ENCODE results near the gene DOK7. TPM values are rescaled to one million over a fixed set of nuclear protein-coding genes. Genes with fewer than 3 reads are reported as not detected.

DOK7 gene
- total RNA-seq, 3 donors from 2014 or later: 1.3 to 3.5 TPM; not detected in 1

GRCh38 chr4:3460926-3461325, 2.2 kb upstream of the DOK7 start:
- Histone ChIP-seq H3K4me1 (peaks cover 5 to 6% of the 10 kb centered on the region in 2 donors), H3K27ac (peak overlapping the region; percentile 54 to 59), H3K27me3 (peaks cover 0 to 13% of the 10 kb centered on the region in 2 donors), H3K36me3 (no peaks in the 10 kb centered on the region), H3K4me3 (no peak overlapping the region), H3K9me3 (peaks cover under 1 to 5% of the 10 kb centered on the region in 2 donors)
- TF ChIP-seq POLR2A (IDR thresholded peaks at IDR 0.05) (no peak), POLR2AphosphoS5 (IDR thresholded peaks at IDR 0.05) (no peak), CTCF (IDR thresholded peaks at IDR 0.05) (no peak)
- intact Hi-C loops (cut with DNase I; ENCODE audit: low total_unique reads): no loop called here
- DNase-seq (ENCODE audit: low spot score in 2 of 2): no peak

DNA sequence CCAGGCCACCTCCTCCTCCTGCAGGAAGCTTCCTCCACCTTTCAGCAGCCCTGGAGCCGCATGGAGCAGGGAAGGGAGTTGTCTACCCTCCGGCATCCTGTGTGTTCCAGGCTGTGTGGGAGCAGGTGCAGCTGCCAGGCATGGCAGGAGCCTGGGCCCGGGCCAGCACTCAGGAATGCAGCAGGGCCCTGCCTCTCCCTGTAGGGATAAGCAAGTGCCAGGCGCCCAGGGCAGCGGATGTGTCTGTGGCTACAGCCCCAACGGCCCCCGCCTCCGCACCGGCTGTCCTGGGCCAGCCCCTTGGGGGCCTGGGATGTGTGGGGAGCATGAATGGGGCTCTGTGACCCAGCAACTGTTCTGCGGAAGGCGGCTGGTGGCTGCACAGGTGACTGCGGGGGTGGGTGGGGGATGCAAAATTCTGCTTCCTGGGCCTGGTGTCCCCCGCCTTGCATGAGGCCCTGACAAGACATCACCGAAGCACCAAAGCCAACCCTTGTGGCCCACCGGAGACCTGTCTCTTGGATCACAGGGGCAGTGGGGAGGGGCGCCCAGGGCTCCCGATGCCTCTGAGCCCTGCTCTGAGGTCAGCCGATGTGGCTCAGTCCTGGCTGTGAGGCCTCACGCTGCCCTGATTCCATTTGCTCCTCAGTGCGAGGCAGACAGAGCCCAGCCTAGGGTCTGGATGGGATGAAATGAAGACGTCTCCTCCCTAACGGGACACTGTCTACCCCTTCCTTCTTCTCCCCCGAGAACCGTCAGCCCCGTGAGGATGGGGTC, 1.4 kb upstream of the DOK7 start:
- H3K9me3 ChIP-seq: no peaks in the 10 kb centered on the region

GRCh38 chr4:3462321-3462789, 751 bp upstream of the DOK7 start:
- H3K36me3 ChIP-seq: no peaks in the 10 kb centered on the region
- peaks cover 5 to 6% of the 10 kb centered on the region in 2 donors for H3K4me1 ChIP-seq
- H3K27me3 ChIP-seq: peaks cover 0 to 25% of the 10 kb centered on the region in 2 donors
- H3K9me3 ChIP-seq: no peaks in the 10 kb centered on the region
- intact Hi-C loops (cut with DNase I; ENCODE audit: low total_unique reads): no loop called here
- peak overlapping the region in 1 of 3 donors; percentile 66 for H3K4me3 ChIP-seq
- no peak for TF ChIP-seq POLR2A (IDR thresholded peaks at IDR 0.05)
- TF ChIP-seq POLR2AphosphoS5 (IDR thresholded peaks at IDR 0.05): no peak
- no peak for TF ChIP-seq CTCF (IDR thresholded peaks at IDR 0.05)
- H3K27ac ChIP-seq: peak overlapping the region; percentile 54 to 55
- no peak for DNase-seq (ENCODE audit: low spot score in 2 of 2)

More for the DNA sequence above, 1.4 kb upstream of the DOK7 start:
- Histone ChIP-seq H3K4me3 (peak overlapping the region in 1 of 3 donors; percentile 5), H3K36me3 (no peaks in the 10 kb centered on the region), H3K27me3 (peaks cover 0 to 20% of the 10 kb centered on the region in 2 donors), H3K4me1 (peaks cover 5 to 6% of the 10 kb centered on the region in 2 donors), H3K27ac (peak overlapping the region; percentile 54 to 55)
- intact Hi-C loops (cut with DNase I; ENCODE audit: low total_unique reads): no loop called here
- TF ChIP-seq POLR2AphosphoS5 (IDR thresholded peaks at IDR 0.05) (peak in 1 of 3 donors; percentile 42), POLR2A (IDR thresholded peaks at IDR 0.05) (no peak)
- peak; percentile 89 to 91 for DNase-seq (ENCODE audit: low spot score in 2 of 2)

DNA sequence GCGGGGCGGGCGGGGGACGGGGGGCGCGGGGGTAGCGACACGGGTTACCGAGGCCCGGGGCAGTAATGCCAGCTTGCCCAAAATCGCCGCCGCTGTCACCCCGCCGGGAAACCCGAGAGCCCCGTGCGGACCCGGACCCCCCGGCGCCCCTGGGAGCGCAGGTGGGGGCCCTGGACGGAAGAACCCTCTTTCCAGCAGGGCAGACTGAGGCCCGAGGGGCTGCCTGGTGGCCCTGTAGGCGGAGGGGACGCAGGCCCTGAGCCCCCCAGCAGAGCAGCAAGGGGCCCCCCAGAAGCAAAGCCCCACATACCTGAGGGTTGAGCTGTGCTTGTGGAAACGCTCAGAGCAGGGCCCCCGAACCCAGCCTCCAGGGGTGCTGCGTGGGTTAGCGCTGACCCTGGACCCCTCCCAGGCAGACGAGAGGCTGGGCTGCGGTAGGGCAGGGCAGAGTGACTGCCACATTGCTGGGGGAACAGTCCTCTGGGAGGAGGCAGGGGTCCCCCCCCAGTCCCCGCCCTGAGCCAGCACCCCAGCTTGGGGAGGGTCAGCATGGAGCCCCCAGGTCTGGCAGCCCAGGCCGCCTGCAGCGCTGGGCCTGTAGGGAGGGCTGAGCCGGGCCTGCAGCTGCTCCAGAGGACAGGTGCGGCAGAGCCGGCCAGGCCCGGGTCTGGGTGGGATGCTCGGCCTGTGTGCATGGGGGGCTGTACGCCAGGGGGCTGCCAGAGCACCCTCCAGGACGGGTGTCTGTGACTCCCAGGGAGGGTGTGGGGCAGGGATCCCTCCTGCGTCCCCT, 646 bp downstream of the DOK7 start:
- no peak for DNase-seq (ENCODE audit: low spot score in 2 of 2)
- no peak overlapping the region for H3K27ac ChIP-seq
- H3K9me3 ChIP-seq: no peaks in the 10 kb centered on the region
- no peaks in the 10 kb centered on the region for H3K36me3 ChIP-seq
- TF ChIP-seq POLR2AphosphoS5 (IDR thresholded peaks at IDR 0.05) (no peak), CTCF (IDR thresholded peaks at IDR 0.05) (no peak), POLR2A (IDR thresholded peaks at IDR 0.05) (no peak)
- peak overlapping the region; percentile 39 to 66 (median 54) for H3K4me3 ChIP-seq
- H3K27me3 ChIP-seq: peaks cover 0 to 25% of the 10 kb centered on the region in 2 donors
- intact Hi-C loops (cut with DNase I; ENCODE audit: low total_unique reads): no loop called here
- peaks cover 5 to 6% of the 10 kb centered on the region in 2 donors for H3K4me1 ChIP-seq

DNA sequence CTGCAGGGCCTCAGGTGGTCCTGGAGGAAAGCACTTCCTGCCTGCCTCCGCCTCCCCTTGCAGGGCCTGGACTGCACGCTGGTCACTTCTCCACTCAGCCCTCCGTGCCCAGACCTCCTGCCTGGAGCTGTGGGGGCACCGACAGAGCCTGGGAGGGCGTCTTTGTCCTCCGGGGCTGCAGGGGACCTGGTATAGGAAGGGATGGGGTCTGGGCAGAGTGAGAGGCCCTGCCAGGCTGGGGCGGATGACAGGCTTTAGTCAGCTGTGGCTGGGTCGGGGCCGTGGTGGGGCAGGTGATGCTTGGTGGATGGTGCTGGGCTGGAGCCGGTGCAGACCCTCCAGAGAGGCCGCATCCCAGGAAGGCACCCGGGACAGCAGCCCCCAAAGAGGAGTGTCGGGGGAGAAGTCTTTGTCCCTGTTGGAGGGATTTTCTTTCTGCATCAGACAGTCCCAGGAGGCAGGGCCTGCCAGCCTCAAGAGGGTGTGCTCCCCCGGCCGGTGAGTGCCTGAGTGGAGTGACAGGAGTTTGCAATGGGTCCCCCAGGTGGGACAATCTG, 1.3 kb downstream of the DOK7 start:
- DNase-seq (ENCODE audit: low spot score in 2 of 2): no peak

More for the DNA sequence above, 1.3 kb downstream of the DOK7 start:
- Histone ChIP-seq H3K36me3 (no peaks in the 10 kb centered on the region), H3K4me1 (peaks cover 5 to 6% of the 10 kb centered on the region in 2 donors), H3K4me3 (peak overlapping the region in 1 of 3 donors; percentile 66), H3K9me3 (no peaks in the 10 kb centered on the region), H3K27me3 (peaks cover 0 to 25% of the 10 kb centered on the region in 2 donors), H3K27ac (no peak overlapping the region)
- intact Hi-C loops (cut with DNase I; ENCODE audit: low total_unique reads): no loop called here
- no peak for TF ChIP-seq POLR2AphosphoS5 (IDR thresholded peaks at IDR 0.05)
- TF ChIP-seq POLR2A (IDR thresholded peaks at IDR 0.05): no peak
- TF ChIP-seq CTCF (IDR thresholded peaks at IDR 0.05): no peak

Data from breast epithelium (tissue), 4 donors.